K562 (cell line): ENCODE data around the gene ZNF165. TPM values are rescaled to one million over a fixed set of nuclear protein-coding genes. Genes with fewer than 3 reads are reported as not detected.
A peak's percentile ranks its signal among the peaks of the same experiment; 100 is the strongest.

ENCODE experiments used
- ARID2 ChIP-seq: fragments of 450-650 bp; IDR thresholded peaks from 2 replicates; pipeline ENCODE4 v1.6.1; 2017; ENCODE audit warnings: antibody characterized with exemption, mild to moderate bottlenecking
- BRD4 ChIP-seq: fragments of 200-600 bp; sonication (generic); IDR thresholded peaks from 2 replicates; pipeline ENCODE4 v1.6.1; 2017; ENCODE audit warnings: inconsistent platforms
- CHD1 ChIP-seq: fragments of 200-600 bp; sonication (generic); IDR thresholded peaks from one replicate; pipeline ENCODE4 v1.6.1; 2012; ENCODE audit warnings: mild to moderate bottlenecking, moderate library complexity, low read length, inconsistent platforms
- GMEB1 ChIP-seq: fragments of 250-450 bp; sonication (Bioruptor Pico); IDR thresholded peaks from 2 replicates; pipeline ENCODE4 v1.4.0; 2020; ENCODE audit warnings: mild to moderate bottlenecking
- KAT8 ChIP-seq: fragments of 450-650 bp; IDR thresholded peaks from 2 replicates; pipeline ENCODE4 v1.6.1; 2016; ENCODE audit warnings: low read depth, mild to moderate bottlenecking
- MYC ChIP-seq, 2 experiments: fragments of 250-450 bp in 1 of 2; sonication (Bioruptor Pico) in 1 of 2; IDR thresholded peaks; 2 replicates each; pipeline versions ENCODE4 v1.5.1 to v1.6.1; 2012 to 2021; ENCODE audit warnings: low read depth in 2 of 2, borderline replicate concordance in 1 of 2, improper control_type of control experiment in 1 of 2, low read length in 1 of 2, mild to moderate bottlenecking in 1 of 2, moderate library complexity in 1 of 2
- RBM34 ChIP-seq: fragments of 200-400 bp; formaldehyde crosslinking; IDR thresholded peaks from 2 replicates; pipeline ENCODE4 v1.6.1; 2018; ENCODE audit warnings: low read length, borderline replicate concordance; ENCODE audit not compliant: insufficient read depth
- SETDB1 ChIP-seq: IDR thresholded peaks from one replicate; pipeline ENCODE4 v1.6.1; 2012; ENCODE audit warnings: low read length, control low read depth, inconsistent platforms
- SMAD2 ChIP-seq: fragments of 150-350 bp; IDR thresholded peaks from 2 replicates; pipeline ENCODE4 v1.6.1; 2014; ENCODE audit warnings: low read depth, mild to moderate bottlenecking, low read length
- SMARCA5 ChIP-seq: fragments of 450-650 bp; IDR thresholded peaks from 2 replicates; pipeline ENCODE4 v1.6.1; 2016
- STAT5A ChIP-seq: IDR thresholded peaks from 2 replicates; pipeline ENCODE4 v1.6.1; 2012; ENCODE audit warnings: low read length, inconsistent platforms, borderline replicate concordance
- ZNF165 ChIP-seq: fragments of 250-450 bp; sonication (Bioruptor Pico); IDR thresholded peaks from 2 replicates; pipeline ENCODE4 v1.4.0; 2020; ENCODE audit warnings: borderline replicate concordance
- ZNF174 ChIP-seq: fragments of 250-450 bp; sonication (Bioruptor Pico); IDR thresholded peaks from 2 replicates; pipeline ENCODE4 v1.4.0; 2020; ENCODE audit warnings: mild to moderate bottlenecking
- polyA plus RNA-seq, 8 experiments: library from polyadenylated mRNA; depleted of rRNA in 4 of 8; stranded (reverse) in 5 of 8; unstranded in 3 of 8; fragments of >200 nt; fragmentation: Nextera tagmentation in 2 of 8; fragmentation: Illumina TruSeq in 1 of 8; extraction: Ambion mirVana in 2 of 8; extraction: Trizol in 1 of 8; gene quantifications; 2 replicates each; pipeline versions ENCODE4 v1.2.1 to v1.2.3, GENCODE V29; 2011 to 2014; ENCODE audit warnings: inconsistent platforms in 1 of 8, missing spikeins in 1 of 8
- total RNA-seq, 7 experiments: library from RNA; depleted of rRNA in 6 of 7; stranded (reverse); fragments of >200 nt in 6 of 7; fragmentation: Illumina TruSeq in 2 of 7; extraction: Trizol in 2 of 7; gene quantifications; 2 replicates each; pipeline versions ENCODE4 v1.2.1 to v1.2.3, GENCODE V29; 2011 to 2021; ENCODE audit warnings: low replicate concordance in 1 of 7
- TF ChIP-seq, protein P1 (sequence below): fragments of 250-450 bp; sonication (Bioruptor Pico); IDR thresholded peaks from 2 replicates; pipeline ENCODE4 v1.4.0; 2020
- TF ChIP-seq, protein P2 (sequence below): sonication (generic); formaldehyde crosslinking; IDR thresholded peaks from 2 replicates; pipeline ENCODE4 v1.8.1; 2023; ENCODE audit warnings: mild to moderate bottlenecking, missing genetic modification reagents
- TF ChIP-seq, protein P3 (sequence below): fragments of 150-350 bp; IDR thresholded peaks from 2 replicates; pipeline ENCODE4 v1.6.1; 2014; ENCODE audit warnings: low read depth, mild to moderate bottlenecking, low read length, borderline replicate concordance

The ZNF165 gene
- total and polyA plus RNA-seq, 9 of the 15 experiments (the other 6 are each of a cell fraction or from before 2014, with no cell fraction given), result 0.82 to 3.6 (median 1.2) TPM

GRCh38 chr6:28080631-28081485 is 490 bp downstream of the ZNF165 start (continued):
- no peak for TF ChIP-seq RBM34
- TF ChIP-seq, protein P1, sequence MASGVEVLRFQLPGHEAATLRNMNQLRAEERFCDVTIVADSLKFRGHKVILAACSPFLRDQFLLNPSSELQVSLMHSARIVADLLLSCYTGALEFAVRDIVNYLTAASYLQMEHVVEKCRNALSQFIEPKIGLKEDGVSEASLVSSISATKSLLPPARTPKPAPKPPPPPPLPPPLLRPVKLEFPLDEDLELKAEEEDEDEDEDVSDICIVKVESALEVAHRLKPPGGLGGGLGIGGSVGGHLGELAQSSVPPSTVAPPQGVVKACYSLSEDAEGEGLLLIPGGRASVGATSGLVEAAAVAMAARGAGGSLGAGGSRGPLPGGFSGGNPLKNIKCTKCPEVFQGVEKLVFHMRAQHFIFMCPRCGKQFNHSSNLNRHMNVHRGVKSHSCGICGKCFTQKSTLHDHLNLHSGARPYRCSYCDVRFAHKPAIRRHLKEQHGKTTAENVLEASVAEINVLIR (CRISPR knock-in tag), result peak; percentile 93; the same call in 1 of the 2 replicates
- no peak for TF ChIP-seq ZNF165 (CRISPR knock-in tag)
- no peak for TF ChIP-seq KAT8
- TF ChIP-seq CHD1, result no peak
- no peak for TF ChIP-seq SMARCA5
- peak; percentile 32; the same call in 1 of the 2 replicates for TF ChIP-seq STAT5A
- TF ChIP-seq MYC (IDR thresholded peaks at IDR 0.05; ENCODE audit: low read depth, low read length), result peak; percentile 51; the same call in 1 of the 2 replicates
- 0 out of 2 replicates have a peak, but pooled peaks have one; percentile 19 for TF ChIP-seq MYC (CRISPR knock-in tag; IDR thresholded peaks at IDR 0.05; ENCODE audit: borderline replicate concordance, low read depth)
- TF ChIP-seq, protein P2, sequence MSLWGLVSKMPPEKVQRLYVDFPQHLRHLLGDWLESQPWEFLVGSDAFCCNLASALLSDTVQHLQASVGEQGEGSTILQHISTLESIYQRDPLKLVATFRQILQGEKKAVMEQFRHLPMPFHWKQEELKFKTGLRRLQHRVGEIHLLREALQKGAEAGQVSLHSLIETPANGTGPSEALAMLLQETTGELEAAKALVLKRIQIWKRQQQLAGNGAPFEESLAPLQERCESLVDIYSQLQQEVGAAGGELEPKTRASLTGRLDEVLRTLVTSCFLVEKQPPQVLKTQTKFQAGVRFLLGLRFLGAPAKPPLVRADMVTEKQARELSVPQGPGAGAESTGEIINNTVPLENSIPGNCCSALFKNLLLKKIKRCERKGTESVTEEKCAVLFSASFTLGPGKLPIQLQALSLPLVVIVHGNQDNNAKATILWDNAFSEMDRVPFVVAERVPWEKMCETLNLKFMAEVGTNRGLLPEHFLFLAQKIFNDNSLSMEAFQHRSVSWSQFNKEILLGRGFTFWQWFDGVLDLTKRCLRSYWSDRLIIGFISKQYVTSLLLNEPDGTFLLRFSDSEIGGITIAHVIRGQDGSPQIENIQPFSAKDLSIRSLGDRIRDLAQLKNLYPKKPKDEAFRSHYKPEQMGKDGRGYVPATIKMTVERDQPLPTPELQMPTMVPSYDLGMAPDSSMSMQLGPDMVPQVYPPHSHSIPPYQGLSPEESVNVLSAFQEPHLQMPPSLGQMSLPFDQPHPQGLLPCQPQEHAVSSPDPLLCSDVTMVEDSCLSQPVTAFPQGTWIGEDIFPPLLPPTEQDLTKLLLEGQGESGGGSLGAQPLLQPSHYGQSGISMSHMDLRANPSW, result no peak; the same call in 1 of the 2 replicates
- TF ChIP-seq ZNF174 (CRISPR knock-in tag), result no peak
- TF ChIP-seq SETDB1, result no peak
- peak; percentile 71; the same call in 1 of the 2 replicates for TF ChIP-seq BRD4
- TF ChIP-seq ARID2, result no peak
- TF ChIP-seq GMEB1 (CRISPR knock-in tag), result peak; percentile 80
- no peak for TF ChIP-seq SMAD2
- TF ChIP-seq, protein P3, sequence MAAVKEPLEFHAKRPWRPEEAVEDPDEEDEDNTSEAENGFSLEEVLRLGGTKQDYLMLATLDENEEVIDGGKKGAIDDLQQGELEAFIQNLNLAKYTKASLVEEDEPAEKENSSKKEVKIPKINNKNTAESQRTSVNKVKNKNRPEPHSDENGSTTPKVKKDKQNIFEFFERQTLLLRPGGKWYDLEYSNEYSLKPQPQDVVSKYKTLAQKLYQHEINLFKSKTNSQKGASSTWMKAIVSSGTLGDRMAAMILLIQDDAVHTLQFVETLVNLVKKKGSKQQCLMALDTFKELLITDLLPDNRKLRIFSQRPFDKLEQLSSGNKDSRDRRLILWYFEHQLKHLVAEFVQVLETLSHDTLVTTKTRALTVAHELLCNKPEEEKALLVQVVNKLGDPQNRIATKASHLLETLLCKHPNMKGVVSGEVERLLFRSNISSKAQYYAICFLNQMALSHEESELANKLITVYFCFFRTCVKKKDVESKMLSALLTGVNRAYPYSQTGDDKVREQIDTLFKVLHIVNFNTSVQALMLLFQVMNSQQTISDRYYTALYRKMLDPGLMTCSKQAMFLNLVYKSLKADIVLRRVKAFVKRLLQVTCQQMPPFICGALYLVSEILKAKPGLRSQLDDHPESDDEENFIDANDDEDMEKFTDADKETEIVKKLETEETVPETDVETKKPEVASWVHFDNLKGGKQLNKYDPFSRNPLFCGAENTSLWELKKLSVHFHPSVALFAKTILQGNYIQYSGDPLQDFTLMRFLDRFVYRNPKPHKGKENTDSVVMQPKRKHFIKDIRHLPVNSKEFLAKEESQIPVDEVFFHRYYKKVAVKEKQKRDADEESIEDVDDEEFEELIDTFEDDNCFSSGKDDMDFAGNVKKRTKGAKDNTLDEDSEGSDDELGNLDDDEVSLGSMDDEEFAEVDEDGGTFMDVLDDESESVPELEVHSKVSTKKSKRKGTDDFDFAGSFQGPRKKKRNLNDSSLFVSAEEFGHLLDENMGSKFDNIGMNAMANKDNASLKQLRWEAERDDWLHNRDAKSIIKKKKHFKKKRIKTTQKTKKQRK, result peak; percentile 63; the same call in 1 of the 2 replicates
